ENCODE results near the gene MINDY3.
"Not testable (repeated sequence)": the region's sequence is repeated elsewhere in the genome, so short reads cannot be mapped to it uniquely, and the experiment has no call there.

The MINDY3 gene

GRCh38 chr10:15859906-15860691 lies at the start of gene MINDY3:
MINDY3 (minus strand) TSS chr10:15860507; CDS start chr10:15860299, 208 bp downstream.
- DNase-seq (ENCODE audit: low spot score): peak; percentile 84

- no peak for DNase-seq (ENCODE audit: low spot score)
Measured at GRCh38 chr10:15901889-15902288, 41.6 kb upstream of the MINDY3 start.

- DNase-seq (ENCODE audit: low spot score): no peak
Measured at GRCh38 chr10:15898046-15898445, 37.7 kb upstream of the MINDY3 start.

DNA sequence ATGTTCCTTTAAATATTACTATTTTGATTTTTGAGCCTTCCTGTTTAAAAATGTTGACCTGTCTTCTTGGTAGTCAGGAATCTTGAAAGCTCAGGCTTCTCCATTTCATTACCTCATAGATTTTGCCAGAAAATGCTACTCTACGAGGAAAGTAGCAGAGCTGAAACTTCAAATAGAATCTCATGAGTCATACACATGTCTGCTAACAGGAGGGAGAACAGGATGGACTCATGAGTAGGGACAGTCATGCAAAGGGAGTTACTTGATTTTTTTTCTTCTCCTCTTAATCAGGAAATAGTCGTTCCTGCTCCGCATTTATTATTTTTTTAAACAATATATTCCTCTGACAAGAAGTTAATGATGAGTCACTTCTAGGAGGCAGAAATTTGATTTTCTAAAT lies 37.0 kb upstream of the MINDY3 start:
- DNase-seq (ENCODE audit: low spot score): no peak

- DNase-seq (ENCODE audit: low spot score): no peak
Measured at GRCh38 chr10:15896654-15897053, 36.3 kb upstream of the MINDY3 start.

- DNase-seq (ENCODE audit: low spot score): no peak
Measured at GRCh38 chr10:15884447-15884846, 24.1 kb upstream of the MINDY3 start.

DNA sequence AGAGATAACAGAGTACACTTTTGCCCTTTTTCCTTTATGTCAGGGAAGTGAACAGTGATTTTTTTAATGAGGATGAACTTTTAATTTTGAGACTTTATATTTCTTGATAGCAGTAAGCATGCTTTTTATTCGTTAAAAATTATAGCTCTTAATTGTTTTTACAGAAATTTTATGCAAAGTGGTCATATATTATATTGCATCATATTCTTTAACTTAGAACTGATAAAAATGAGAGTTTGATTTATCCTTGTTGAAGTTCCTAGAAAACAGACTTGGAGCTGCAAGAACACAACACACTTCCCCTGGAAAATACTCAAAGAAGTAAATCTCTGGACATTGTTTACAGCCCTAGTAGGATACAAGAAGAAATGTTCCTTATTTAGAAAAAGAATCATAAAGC lies 21.2 kb upstream of the MINDY3 start:
- DNase-seq (ENCODE audit: low spot score): no peak

- DNase-seq (ENCODE audit: low spot score): no peak
Measured at GRCh38 chr10:15879663-15880062, 19.4 kb upstream of the MINDY3 start.

DNA sequence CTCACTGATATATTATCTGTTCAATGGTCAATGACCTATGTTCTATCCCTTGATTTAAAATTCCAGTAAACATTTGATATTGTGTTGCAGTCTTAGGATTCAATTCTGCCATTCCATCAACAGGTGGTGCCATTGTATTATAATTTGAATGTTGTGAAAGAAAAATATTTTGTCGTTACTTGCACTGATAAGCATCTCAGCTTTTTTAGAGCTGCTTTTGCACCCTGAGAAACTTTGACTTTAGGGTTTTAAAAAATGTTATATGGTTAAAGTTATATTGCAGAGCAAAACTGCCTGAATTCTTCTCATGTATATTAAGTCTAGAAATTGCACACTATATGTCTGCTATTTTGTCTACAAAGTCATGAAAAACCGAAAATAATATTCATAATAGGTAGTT lies 18.8 kb upstream of the MINDY3 start:
- DNase-seq (ENCODE audit: low spot score): peak; percentile 8

- no peak for DNase-seq (ENCODE audit: low spot score)
Measured at GRCh38 chr10:15877836-15878576, 17.7 kb upstream of the MINDY3 start.

DNA sequence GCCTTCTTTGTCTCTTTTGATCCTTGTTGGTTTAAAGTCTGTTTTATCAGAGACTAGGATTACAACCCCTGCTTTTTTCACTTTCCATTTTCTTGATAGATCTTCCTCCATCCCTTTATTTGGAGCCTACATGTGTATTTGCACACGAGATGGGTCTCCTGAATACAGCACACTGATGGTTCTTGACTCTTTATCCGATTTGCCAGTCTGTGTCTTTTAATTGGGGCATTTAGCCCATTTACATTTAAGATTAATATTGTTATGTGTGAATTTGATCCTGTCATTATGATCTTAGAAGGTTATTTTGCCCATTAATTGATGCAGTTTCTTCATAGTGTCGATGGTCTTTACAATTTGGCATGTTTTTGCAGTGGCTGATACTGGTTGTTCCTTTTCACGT lies 16.0 kb upstream of the MINDY3 start:
- DNase-seq (ENCODE audit: low spot score): not testable (repeated sequence)

DNA sequence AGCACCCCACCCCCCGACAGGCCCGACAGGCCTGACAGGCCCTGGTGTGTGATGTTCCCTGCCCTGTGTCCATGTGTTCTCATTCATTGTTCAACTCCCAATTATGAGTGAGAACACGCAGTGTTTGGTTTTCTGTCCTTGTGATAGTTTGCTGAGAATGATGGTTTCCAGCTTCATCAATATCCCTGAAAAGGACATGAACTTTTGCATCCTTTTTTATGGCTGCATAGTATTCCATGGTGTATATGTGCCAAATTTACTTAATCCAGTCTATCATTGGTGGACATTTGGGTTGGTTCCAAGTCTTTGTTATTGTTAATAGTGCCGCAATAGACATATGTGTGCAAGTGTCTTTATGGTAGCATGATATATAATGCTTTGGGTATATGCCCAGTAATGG lies 12.3 kb upstream of the MINDY3 start:
- not testable (repeated sequence) for DNase-seq (ENCODE audit: low spot score)

- no peak for DNase-seq (ENCODE audit: low spot score)
Measured at GRCh38 chr10:15871823-15872222, 11.5 kb upstream of the MINDY3 start.

GRCh38 chr10:15869935-15870334 lies 9.6 kb upstream of the MINDY3 start:
- no peak for DNase-seq (ENCODE audit: low spot score)

DNA sequence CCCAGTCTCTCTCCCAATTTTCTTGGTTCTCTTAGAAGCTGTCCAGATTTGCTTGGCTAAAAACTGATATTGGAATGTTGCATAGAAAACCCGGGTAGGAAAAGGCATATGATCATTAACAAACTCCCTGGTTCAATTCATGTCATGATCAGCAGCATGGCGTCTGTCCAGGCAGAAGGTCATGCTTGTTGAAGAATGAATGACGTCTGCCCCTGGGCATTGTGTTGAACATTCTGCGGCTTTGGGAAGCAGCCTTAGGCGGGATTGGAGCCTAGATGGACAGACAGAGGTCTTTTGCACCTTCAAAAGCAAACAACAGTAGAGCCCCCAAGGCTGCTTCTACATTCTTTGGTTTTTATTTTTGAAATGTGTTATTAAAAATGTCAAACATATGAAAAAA lies 7.7 kb upstream of the MINDY3 start:
- no peak for DNase-seq (ENCODE audit: low spot score)

DNA sequence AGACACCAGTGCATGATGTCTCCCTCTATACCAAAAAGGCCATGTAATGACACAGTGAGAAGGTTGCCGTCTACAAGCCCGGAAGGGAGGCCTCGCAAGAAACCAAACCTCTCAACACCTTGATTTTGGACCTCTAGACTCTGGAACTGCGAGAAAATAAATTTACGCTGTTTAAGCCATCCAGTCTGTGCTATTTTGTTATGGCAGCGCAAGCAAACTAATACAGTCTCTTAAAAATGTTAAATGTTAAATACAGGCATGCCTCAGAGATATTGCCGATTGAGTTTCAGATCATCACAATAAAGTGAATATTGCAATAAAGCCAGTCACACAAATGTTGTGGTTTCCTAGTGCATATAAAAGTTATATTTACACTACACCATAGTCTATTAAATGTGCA lies 5.0 kb upstream of the MINDY3 start:
- DNase-seq (ENCODE audit: low spot score): no peak

GRCh38 chr10:15864419-15864818 lies 4.1 kb upstream of the MINDY3 start:
- no peak for DNase-seq (ENCODE audit: low spot score)

GRCh38 chr10:15863733-15864132 lies 3.4 kb upstream of the MINDY3 start:
- no peak for DNase-seq (ENCODE audit: low spot score)

GRCh38 chr10:15863323-15863722 lies 3.0 kb upstream of the MINDY3 start:
- no peak for DNase-seq (ENCODE audit: low spot score)

- DNase-seq (ENCODE audit: low spot score): no peak
Measured at GRCh38 chr10:15860692-15861201, 440 bp upstream of the MINDY3 start.

DNA sequence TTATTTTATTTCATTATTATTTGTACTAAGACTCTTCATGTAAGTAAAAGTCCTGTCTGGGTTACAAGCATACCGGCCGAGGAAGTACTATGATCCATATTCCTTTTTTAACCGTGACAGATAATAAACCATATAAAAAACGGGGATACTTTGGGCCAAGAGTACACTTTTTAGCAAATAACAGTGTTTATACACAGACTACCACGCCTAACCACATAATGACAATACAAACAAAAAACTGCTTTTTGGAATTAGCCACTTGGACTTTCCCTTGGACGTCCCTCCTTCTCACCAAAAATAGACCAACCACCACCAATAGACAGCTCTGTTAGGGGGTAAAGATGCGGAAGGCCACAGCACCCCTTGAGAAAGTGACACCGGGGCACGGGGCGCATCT lies 800 bp downstream of the MINDY3 start:
- no peak for DNase-seq (ENCODE audit: low spot score)

- DNase-seq (ENCODE audit: low spot score): no peak
Measured at GRCh38 chr10:15858861-15859281, 1.4 kb downstream of the MINDY3 start.

DNA sequence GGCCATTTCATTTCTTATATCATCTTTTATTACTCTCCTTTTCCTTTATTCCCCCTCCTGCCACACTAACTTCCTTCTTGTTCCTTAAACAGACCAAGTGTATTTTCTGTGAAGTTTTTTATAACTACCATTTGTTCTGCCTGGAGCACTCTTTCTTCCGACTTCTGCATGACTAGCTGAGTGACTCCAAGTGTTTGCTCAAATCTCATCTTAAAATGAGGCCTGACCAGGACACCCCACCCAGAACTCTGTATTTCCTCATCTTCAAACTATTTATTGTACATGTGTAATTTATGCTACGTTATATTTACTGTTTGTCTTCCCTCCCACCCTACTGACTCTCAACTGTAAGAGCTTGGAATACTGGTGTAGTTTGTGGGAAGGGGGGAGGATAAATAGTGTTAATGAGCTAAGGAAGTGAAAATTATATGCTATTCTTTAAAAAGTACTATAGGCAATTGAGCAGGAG lies 3.2 kb downstream of the MINDY3 start:
- no peak for DNase-seq (ENCODE audit: low spot score)

Data from CD4-positive, alpha-beta T cell treated with Interleukin-6 at 100 ng/mL for 8 hours (primary cell).